Measurements from ENCODE around the gene NECTIN2. TPM values are rescaled to one million over a fixed set of nuclear protein-coding genes. Genes with fewer than 3 reads are reported as not detected.

Gene NECTIN2
- total RNA-seq, 1 experiment from 2014 or later: 115 TPM

DNA sequence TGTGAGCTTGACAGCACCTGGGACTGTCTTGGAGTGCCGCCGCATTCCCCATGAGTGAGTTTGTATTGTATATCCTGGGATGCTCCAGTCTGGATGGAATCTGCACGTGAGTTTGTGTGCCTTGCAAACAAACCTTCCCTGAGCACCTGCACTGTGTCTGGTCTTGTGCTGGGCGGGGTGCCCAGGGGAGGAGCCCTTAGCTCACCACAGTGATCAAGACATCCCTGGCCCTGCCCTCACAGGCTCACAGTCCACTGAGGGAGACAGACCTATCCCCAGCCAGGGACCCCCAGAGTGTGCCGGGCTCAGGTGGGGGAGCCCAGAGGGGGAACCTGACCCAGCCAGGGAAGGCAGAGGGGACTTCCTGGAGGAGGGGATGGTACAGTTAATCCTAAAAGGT is 38.9 kb upstream of the NECTIN2 start:
- Histone ChIP-seq H3K27me3 (ENCODE audit: insufficient read depth, low read depth) (no peaks in the 10 kb centered on the region), H3K36me3 (ENCODE audit: low read depth) (no peaks in the 10 kb centered on the region), H2AFZ (no peak overlapping the region), H4K20me1 (ENCODE audit: insufficient read depth) (no peaks in the 10 kb centered on the region), H3F3A (ENCODE audit: insufficient read depth, low read depth) (peaks cover 67% of the 10 kb centered on the region), H3K9me2 (ENCODE audit: insufficient read depth) (no peaks in the 10 kb centered on the region), H3K9me3 (ENCODE audit: insufficient read depth, low read depth) (no peaks in the 10 kb centered on the region), H3K4me1 (replicated peaks; ENCODE audit: insufficient read depth) (peaks cover 58% of the 10 kb centered on the region), H3K4me3 (no peak overlapping the region), H3K4me2 (peak overlapping the region; percentile 96), H3K79me2 (ENCODE audit: low read depth) (peaks cover 14% of the 10 kb centered on the region), H3K27ac (peak overlapping the region; percentile 80)
- ChIA-PET POLR2A (ENCODE audit: unreplicated experiment) (interaction anchor here (0.5 to 0.7 kb wide), 4 partner anchors 145 to 1648 kb away, joined by 3 to 6 read pairs (median 4); no protein-coding TSS in a partner anchor), CTCF (interaction anchor here (0.6 to 1.9 kb wide), 6 partner anchors 37 to 236 kb away, joined by 4 to 12 read pairs (median 5); partner anchors contain the start of gene NECTIN2)
- intact Hi-C loops (cut with micrococcal nuclease; ENCODE audit: unreplicated experiment): no loop called here
- no TSS peak for BruUV-seq (replicated peaks)
- TF ChIP-seq, protein P1, sequence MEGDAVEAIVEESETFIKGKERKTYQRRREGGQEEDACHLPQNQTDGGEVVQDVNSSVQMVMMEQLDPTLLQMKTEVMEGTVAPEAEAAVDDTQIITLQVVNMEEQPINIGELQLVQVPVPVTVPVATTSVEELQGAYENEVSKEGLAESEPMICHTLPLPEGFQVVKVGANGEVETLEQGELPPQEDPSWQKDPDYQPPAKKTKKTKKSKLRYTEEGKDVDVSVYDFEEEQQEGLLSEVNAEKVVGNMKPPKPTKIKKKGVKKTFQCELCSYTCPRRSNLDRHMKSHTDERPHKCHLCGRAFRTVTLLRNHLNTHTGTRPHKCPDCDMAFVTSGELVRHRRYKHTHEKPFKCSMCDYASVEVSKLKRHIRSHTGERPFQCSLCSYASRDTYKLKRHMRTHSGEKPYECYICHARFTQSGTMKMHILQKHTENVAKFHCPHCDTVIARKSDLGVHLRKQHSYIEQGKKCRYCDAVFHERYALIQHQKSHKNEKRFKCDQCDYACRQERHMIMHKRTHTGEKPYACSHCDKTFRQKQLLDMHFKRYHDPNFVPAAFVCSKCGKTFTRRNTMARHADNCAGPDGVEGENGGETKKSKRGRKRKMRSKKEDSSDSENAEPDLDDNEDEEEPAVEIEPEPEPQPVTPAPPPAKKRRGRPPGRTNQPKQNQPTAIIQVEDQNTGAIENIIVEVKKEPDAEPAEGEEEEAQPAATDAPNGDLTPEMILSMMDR (conservative IDR thresholded peaks at IDR 0.05): no peak
- no peak for TF ChIP-seq EZH2 (IDR thresholded peaks at IDR 0.05; ENCODE audit: low read depth)
- DNase-seq: peak; percentile 66 to 78

DNA sequence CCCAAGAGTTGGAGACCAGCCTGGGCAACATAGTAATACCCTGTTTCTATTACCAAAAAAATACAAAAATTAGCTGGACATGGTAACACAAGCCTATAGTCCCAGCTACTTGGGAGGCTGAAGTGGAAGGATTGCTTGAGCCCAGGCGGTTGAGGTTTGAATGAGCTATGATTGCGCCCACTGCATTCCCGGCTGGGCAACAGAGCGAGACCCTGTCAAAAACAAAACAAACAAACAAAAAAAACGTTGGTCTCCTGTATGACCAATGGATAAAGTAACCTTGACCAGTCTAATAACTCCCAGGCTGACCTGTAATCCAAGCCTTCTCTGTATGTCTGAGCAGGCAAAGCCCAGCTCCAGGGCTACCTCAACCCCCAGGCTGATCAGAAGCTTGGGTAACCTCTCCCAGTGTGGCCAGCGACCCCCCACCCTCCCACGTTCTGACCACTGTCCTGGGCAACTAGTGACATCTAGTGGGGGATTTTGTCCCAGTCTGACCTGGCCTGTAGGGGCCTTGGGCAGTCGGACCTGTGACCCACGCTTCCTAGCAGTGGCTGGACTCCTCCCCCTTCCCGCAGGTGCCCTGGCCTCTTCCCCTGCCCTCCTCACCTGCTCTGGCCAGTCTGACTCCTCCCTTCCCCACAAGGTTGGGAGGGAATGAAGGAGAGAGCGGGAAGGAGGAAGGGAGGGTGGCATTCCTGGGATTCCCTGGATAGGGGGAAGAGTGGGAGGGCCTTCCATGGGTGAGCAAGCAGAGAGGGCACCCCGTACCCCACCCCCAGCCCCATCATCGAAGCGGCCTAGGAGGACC is 38.2 kb upstream of the NECTIN2 start:
- peak overlapping the region; percentile 80 for H3K27ac ChIP-seq
- TF ChIP-seq EZH2 (IDR thresholded peaks at IDR 0.05; ENCODE audit: low read depth): no peak
- TF ChIP-seq, protein P1 (conservative IDR thresholded peaks at IDR 0.05): peak; percentile 70
- no TSS peak for BruUV-seq (replicated peaks)
- peaks cover 60% of the 10 kb centered on the region for H3F3A ChIP-seq (ENCODE audit: insufficient read depth, low read depth)
- H2AFZ ChIP-seq: 0 out of 2 replicates have a peak overlapping the region, but pooled peaks have one; percentile 71
- H3K27me3 ChIP-seq (ENCODE audit: insufficient read depth, low read depth): no peaks in the 10 kb centered on the region
- DNase-seq: peak; percentile 92 to 94
- H4K20me1 ChIP-seq (ENCODE audit: insufficient read depth): no peaks in the 10 kb centered on the region
- intact Hi-C loops (cut with micrococcal nuclease; ENCODE audit: unreplicated experiment): loop anchor here (1.0 to 2.0 kb wide), 5 partner anchors 34 to 220 kb away; partner anchors contain the start of gene TOMM40
- peak overlapping the region; percentile 95; the same call in 1 of the 2 replicates for H3K4me3 ChIP-seq
- POLR2A ChIA-PET (ENCODE audit: unreplicated experiment): interaction anchor here (0.5 to 1.4 kb wide), 10 partner anchors 33 to 1794 kb away, joined by 3 to 10 read pairs (median 5); no protein-coding TSS in a partner anchor
- H3K9me3 ChIP-seq (ENCODE audit: insufficient read depth, low read depth): no peaks in the 10 kb centered on the region
- H3K4me2 ChIP-seq: peak overlapping the region; percentile 96
- CTCF ChIA-PET: interaction anchor here (0.9 to 1.9 kb wide), 5 partner anchors 36 to 237 kb away, joined by 4 to 12 read pairs (median 6); partner anchors contain the start of gene NECTIN2
- no peaks in the 10 kb centered on the region for H3K9me2 ChIP-seq (ENCODE audit: insufficient read depth)
- H3K4me1 ChIP-seq (replicated peaks; ENCODE audit: insufficient read depth): peaks cover 52% of the 10 kb centered on the region
- H3K79me2 ChIP-seq (ENCODE audit: low read depth): peaks cover 14% of the 10 kb centered on the region
- H3K36me3 ChIP-seq (ENCODE audit: low read depth): no peaks in the 10 kb centered on the region
